GM12878 (cell line): ENCODE results near the gene TRIM68. TPM values are rescaled to one million over a fixed set of nuclear protein-coding genes. Genes with fewer than 3 reads are reported as not detected.

Source experiments
- ATAC-seq: fragments of 200-7000 bp; cut with Tn5 transposase; 3 replicates; pipeline ENCODE4 v1.9.1; 2020; ENCODE audit warnings: mild to moderate bottlenecking, moderate library complexity
- BruUV-seq: library from RNA; stranded (reverse); fragments of 400-500 nt; replicated peaks from 2 replicates; lab custom pipeline; 2021; lab: Mats Ljungman, UMichigan
- CTCF ChIA-PET: fragments of 300-600 bp; sonication (Branson Sonifier 250); formaldehyde crosslinking; extraction: SDS; loops from one replicate; lab custom pipeline; 2021; ENCODE audit warnings: inconsistent platforms; lab: Yijun Ruan, JAX
- POLR2A ChIA-PET: fragments of 350-600 bp; formaldehyde crosslinking; extraction: SDS; loops from one replicate; lab custom pipeline; 2021; ENCODE audit warnings: inconsistent platforms; lab: Charles Lee
- RAD21 ChIA-PET: fragments of 300-600 bp; sonication (Branson Sonifier 250); formaldehyde crosslinking; loops from one replicate; lab custom pipeline; 2023; ENCODE audit warnings: antibody characterized with exemption; ENCODE audit not compliant: unreplicated experiment; lab: Charles Lee
- SMC1A ChIA-PET: fragments of 300-600 bp; sonication (Branson Sonifier 250); formaldehyde crosslinking; loops from one replicate; lab custom pipeline; 2023; ENCODE audit not compliant: unreplicated experiment, uncharacterized antibody; lab: Charles Lee
- DNase-seq: peaks from one replicate; pipeline ENCODE4 v3.0.0-alpha.2; 2011; ENCODE audit warnings: low read depth, low spot score
- FAIRE-seq: peaks from 3 replicates; lab custom pipeline; 2011; peaks lifted over from hg19 to GRCh38; lab: Jason Lieb, UNC
- H2AFZ ChIP-seq: 2 replicates; pipeline ENCODE4 v1.6.0; 2011; ENCODE audit warnings: low read depth, low read length, control low read depth; ENCODE audit not compliant: control insufficient read depth
- H3K27ac ChIP-seq: 2 replicates; pipeline ENCODE4 v1.5.1; 2011; ENCODE audit warnings: control low read depth; ENCODE audit not compliant: control insufficient read depth, insufficient read depth
- H3K27me3 ChIP-seq, 2 experiments: replicated peaks in 1 of 2; 2 replicates each; pipeline versions ENCODE4 v1.6.0 to v1.6.1; 2011; ENCODE audit warnings: low read length in 1 of 2; ENCODE audit not compliant: control insufficient read depth in 2 of 2, insufficient read depth in 2 of 2
- H3K36me3 ChIP-seq, 2 experiments: 2 replicates each; pipeline ENCODE4 v1.5.1; 2011; ENCODE audit warnings: low read length in 1 of 2; ENCODE audit not compliant: control insufficient read depth in 2 of 2, insufficient read depth in 2 of 2
- H3K4me1 ChIP-seq: 2 replicates; pipeline ENCODE4 v1.6.1; 2011; ENCODE audit warnings: mild to moderate bottlenecking, low read length, moderate library complexity, mixed read lengths; ENCODE audit not compliant: control insufficient read depth, insufficient read depth
- H3K4me2 ChIP-seq: 2 replicates; pipeline ENCODE4 v1.6.0; 2011; ENCODE audit warnings: control low read depth; ENCODE audit not compliant: control insufficient read depth, insufficient read depth
- H3K4me3 ChIP-seq: fragments of 200-600 bp; sonication (generic); 2 replicates; pipeline ENCODE4 v1.5.1; 2016
- H3K79me2 ChIP-seq: 2 replicates; pipeline ENCODE4 v1.6.0; 2011; ENCODE audit warnings: low read length; ENCODE audit not compliant: control insufficient read depth, insufficient read depth
- H3K9ac ChIP-seq: 2 replicates; pipeline ENCODE4 v1.8.0; 2011; ENCODE audit warnings: low read length, control low read depth, mixed read lengths; ENCODE audit not compliant: control insufficient read depth, insufficient read depth
- H3K9me3 ChIP-seq: replicated peaks from 3 replicates; pipeline ENCODE4 v1.5.1; 2011; ENCODE audit warnings: mild to moderate bottlenecking, low read length; ENCODE audit not compliant: control insufficient read depth, insufficient read depth
- H4K20me1 ChIP-seq: 2 replicates; pipeline ENCODE4 v1.6.0; 2011; ENCODE audit not compliant: control insufficient read depth, insufficient read depth
- KDM1A ChIP-seq: fragments of 200-600 bp; sonication (generic); IDR thresholded peaks from 2 replicates; pipeline ENCODE4 v1.6.1; 2016; ENCODE audit warnings: borderline replicate concordance
- KLF5 ChIP-seq: fragments of 450-650 bp; IDR thresholded peaks from 2 replicates; pipeline ENCODE4 v1.6.1; 2014; ENCODE audit warnings: mild to moderate bottlenecking; ENCODE audit not compliant: partially characterized antibody
- POLR2A ChIP-seq: IDR thresholded peaks from 2 replicates; pipeline ENCODE4 v1.6.1; 2011; ENCODE audit warnings: low read depth, mild to moderate bottlenecking, low read length
- RELA ChIP-seq: fragments of 450-650 bp; IDR thresholded peaks from 2 replicates; pipeline ENCODE4 v1.8.0; 2014; ENCODE audit warnings: borderline replicate concordance; ENCODE audit not compliant: partially characterized antibody
- WRNIP1 ChIP-seq: IDR thresholded peaks from 2 replicates; pipeline ENCODE4 v1.6.1; 2011; ENCODE audit warnings: low read depth, low read length, improper control_type of control experiment, borderline replicate concordance
- ZNF24 ChIP-seq: fragments of 450-650 bp; IDR thresholded peaks from 2 replicates; pipeline ENCODE4 v1.6.1; 2017; ENCODE audit warnings: antibody characterized with exemption, mild to moderate bottlenecking
- WGBS: methylation state at CpG from one replicate; pipeline ENCODE4 v1.1.6; 2016; ENCODE audit warnings: low lambda C conversion rate; ENCODE audit not compliant: insufficient replicate concordance, insufficient coverage; ENCODE audit errors: missing lambda C conversion rate; 5-methylcytosine and 5-hydroxymethylcytosine counted together
- in situ Hi-C: fragments of 300-500 bp; cut with MboI; formaldehyde crosslinking; loops from 9 replicates; pipeline ENCODE4 v1.14.3; 2018; ENCODE audit warnings: mixed read lengths
- intact Hi-C: fragments of 100-400 bp; cut with micrococcal nuclease; formaldehyde crosslinking; loops from one replicate; pipeline ENCODE4 v1.14.2; 2022; ENCODE audit not compliant: unreplicated experiment
- polyA plus RNA-seq, 11 experiments: library from polyadenylated mRNA; depleted of rRNA in 4 of 11; unstranded in 6 of 11; stranded (reverse) in 5 of 11; fragments of >200 nt; fragmentation: Nextera tagmentation in 4 of 11; fragmentation: Illumina TruSeq in 1 of 11; extraction: Ambion mirVana in 4 of 11; extraction: Trizol in 1 of 11; gene quantifications; 1 replicate in 1 of 11; 2 replicates in 10 of 11; pipeline versions ENCODE4 v1.2.1 to v1.2.3, GENCODE V29; 2011 to 2016; ENCODE audit warnings: inconsistent platforms in 2 of 11, missing spikeins in 2 of 11, low read depth in 1 of 11
- total RNA-seq, 4 experiments: library from RNA; depleted of rRNA in 3 of 4; stranded (reverse); fragments of >200 nt in 3 of 4; fragmentation: Illumina TruSeq in 1 of 4; extraction: Trizol in 1 of 4; gene quantifications; 2 replicates each; pipeline versions ENCODE4 v1.2.1 to v1.2.3, GENCODE V29; 2013 to 2021
- TF ChIP-seq, protein P1 (sequence below): fragments of 450-650 bp; formaldehyde crosslinking; IDR thresholded peaks from 2 replicates; pipeline ENCODE4 v1.4.0; 2022; ENCODE audit warnings: mild to moderate bottlenecking, moderate library complexity
- TF ChIP-seq, protein P2 (sequence below): fragments of 450-650 bp; IDR thresholded peaks from 2 replicates; pipeline ENCODE4 v1.6.1; 2016; ENCODE audit warnings: mild to moderate bottlenecking, moderate library complexity, borderline replicate concordance
- TF ChIP-seq, protein P3 (sequence below): IDR thresholded peaks from 2 replicates; pipeline ENCODE4 v1.6.1; 2012; ENCODE audit warnings: mild to moderate bottlenecking, low read depth, low read length

The TRIM68 gene
- total and polyA plus RNA-seq, 10 of the 15 experiments (the other 5 are each of a cell fraction or from before 2014, with no cell fraction given) = 3.3 to 13.7 (median 8.3) TPM

DNA sequence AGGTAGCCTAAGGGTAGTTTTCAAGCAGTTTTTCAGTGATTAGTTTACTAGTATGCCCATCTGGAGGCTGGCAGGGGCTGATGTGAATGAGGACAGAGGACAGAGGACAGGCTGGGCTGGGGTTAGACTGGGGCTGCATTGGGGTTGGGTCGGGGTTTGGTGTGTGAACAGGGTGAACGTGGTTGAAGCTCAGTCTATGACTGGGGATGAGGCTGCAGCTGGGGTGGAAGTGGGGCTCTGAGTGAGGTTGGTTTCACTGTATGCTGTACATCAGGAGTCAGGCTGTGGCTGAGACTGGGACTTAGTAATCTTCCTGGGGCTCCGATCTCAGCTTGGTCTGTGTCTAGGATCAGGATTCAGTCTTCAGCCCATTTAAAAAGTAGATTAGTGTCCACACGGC, 36.2 kb upstream of the TRIM68 start:
- Histone ChIP-seq H3K36me3 (no peaks in the 10 kb centered on the region), H3K79me2 (no peaks in the 10 kb centered on the region), H3K27ac (no peak overlapping the region), H3K4me3 (no peak overlapping the region), H3K9ac (no peak overlapping the region), H3K4me1 (no peaks in the 10 kb centered on the region), H4K20me1 (no peaks in the 10 kb centered on the region), H2AFZ (no peak overlapping the region), H3K27me3 (no peaks in the 10 kb centered on the region; a peak in 1 of 4 replicates), H3K9me3 (no peaks in the 10 kb centered on the region), H3K4me2 (no peak overlapping the region)
- 32% methylated on average over 4 of the region's 4 CpGs for WGBS
- POLR2A ChIA-PET = no interaction called here
- DNase-seq = no peak
- no peak for TF ChIP-seq ZNF24
- TF ChIP-seq POLR2A = no peak
- TF ChIP-seq, protein P1, sequence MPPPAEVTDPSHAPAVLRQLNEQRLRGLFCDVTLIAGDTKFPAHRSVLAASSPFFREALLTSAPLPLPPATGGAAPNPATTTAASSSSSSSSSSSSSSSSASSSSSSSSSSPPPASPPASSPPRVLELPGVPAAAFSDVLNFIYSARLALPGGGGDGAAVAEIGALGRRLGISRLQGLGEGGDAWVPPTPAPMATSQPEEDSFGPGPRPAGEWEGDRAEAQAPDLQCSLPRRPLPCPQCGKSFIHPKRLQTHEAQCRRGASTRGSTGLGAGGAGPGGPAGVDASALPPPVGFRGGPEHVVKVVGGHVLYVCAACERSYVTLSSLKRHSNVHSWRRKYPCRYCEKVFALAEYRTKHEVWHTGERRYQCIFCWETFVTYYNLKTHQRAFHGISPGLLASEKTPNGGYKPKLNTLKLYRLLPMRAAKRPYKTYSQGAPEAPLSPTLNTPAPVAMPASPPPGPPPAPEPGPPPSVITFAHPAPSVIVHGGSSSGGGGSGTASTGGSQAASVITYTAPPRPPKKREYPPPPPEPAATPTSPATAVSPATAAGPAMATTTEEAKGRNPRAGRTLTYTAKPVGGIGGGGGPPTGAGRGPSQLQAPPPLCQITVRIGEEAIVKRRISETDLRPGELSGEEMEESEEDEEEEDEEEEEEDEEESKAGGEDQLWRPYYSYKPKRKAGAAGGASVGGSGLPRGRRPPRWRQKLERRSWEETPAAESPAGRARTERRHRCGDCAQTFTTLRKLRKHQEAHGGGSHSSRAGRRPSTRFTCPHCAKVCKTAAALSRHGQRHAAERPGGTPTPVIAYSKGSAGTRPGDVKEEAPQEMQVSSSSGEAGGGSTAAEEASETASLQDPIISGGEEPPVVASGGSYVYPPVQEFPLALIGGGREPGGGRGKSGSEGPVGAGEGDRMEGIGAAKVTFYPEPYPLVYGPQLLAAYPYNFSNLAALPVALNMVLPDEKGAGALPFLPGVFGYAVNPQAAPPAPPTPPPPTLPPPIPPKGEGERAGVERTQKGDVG = no peak
- TF ChIP-seq, protein P2, sequence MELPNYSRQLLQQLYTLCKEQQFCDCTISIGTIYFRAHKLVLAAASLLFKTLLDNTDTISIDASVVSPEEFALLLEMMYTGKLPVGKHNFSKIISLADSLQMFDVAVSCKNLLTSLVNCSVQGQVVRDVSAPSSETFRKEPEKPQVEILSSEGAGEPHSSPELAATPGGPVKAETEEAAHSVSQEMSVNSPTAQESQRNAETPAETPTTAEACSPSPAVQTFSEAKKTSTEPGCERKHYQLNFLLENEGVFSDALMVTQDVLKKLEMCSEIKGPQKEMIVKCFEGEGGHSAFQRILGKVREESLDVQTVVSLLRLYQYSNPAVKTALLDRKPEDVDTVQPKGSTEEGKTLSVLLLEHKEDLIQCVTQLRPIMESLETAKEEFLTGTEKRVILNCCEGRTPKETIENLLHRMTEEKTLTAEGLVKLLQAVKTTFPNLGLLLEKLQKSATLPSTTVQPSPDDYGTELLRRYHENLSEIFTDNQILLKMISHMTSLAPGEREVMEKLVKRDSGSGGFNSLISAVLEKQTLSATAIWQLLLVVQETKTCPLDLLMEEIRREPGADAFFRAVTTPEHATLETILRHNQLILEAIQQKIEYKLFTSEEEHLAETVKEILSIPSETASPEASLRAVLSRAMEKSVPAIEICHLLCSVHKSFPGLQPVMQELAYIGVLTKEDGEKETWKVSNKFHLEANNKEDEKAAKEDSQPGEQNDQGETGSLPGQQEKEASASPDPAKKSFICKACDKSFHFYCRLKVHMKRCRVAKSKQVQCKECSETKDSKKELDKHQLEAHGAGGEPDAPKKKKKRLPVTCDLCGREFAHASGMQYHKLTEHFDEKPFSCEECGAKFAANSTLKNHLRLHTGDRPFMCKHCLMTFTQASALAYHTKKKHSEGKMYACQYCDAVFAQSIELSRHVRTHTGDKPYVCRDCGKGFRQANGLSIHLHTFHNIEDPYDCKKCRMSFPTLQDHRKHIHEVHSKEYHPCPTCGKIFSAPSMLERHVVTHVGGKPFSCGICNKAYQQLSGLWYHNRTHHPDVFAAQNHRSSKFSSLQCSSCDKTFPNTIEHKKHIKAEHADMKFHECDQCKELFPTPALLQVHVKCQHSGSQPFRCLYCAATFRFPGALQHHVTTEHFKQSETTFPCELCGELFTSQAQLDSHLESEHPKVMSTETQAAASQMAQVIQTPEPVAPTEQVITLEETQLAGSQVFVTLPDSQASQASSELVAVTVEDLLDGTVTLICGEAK = no peak
- TF ChIP-seq RELA = no peak
- TF ChIP-seq, protein P3, sequence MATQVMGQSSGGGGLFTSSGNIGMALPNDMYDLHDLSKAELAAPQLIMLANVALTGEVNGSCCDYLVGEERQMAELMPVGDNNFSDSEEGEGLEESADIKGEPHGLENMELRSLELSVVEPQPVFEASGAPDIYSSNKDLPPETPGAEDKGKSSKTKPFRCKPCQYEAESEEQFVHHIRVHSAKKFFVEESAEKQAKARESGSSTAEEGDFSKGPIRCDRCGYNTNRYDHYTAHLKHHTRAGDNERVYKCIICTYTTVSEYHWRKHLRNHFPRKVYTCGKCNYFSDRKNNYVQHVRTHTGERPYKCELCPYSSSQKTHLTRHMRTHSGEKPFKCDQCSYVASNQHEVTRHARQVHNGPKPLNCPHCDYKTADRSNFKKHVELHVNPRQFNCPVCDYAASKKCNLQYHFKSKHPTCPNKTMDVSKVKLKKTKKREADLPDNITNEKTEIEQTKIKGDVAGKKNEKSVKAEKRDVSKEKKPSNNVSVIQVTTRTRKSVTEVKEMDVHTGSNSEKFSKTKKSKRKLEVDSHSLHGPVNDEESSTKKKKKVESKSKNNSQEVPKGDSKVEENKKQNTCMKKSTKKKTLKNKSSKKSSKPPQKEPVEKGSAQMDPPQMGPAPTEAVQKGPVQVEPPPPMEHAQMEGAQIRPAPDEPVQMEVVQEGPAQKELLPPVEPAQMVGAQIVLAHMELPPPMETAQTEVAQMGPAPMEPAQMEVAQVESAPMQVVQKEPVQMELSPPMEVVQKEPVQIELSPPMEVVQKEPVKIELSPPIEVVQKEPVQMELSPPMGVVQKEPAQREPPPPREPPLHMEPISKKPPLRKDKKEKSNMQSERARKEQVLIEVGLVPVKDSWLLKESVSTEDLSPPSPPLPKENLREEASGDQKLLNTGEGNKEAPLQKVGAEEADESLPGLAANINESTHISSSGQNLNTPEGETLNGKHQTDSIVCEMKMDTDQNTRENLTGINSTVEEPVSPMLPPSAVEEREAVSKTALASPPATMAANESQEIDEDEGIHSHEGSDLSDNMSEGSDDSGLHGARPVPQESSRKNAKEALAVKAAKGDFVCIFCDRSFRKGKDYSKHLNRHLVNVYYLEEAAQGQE = no peak
- no peak for TF ChIP-seq WRNIP1
- no peak for TF ChIP-seq KDM1A
- no peak for TF ChIP-seq KLF5
- no peak for ATAC-seq
- intact Hi-C loops (no loop called here), in situ Hi-C loops (no loop called here)
- FAIRE-seq = no peak
- BruUV-seq = no TSS peak
- CTCF ChIA-PET = interaction anchor here (1.0 kb wide), 1 partner anchor 8 kb away, joined by 4 read pairs; no protein-coding TSS in a partner anchor
- SMC1A ChIA-PET = no interaction called here
- RAD21 ChIA-PET = interaction anchor here (0.7 kb wide), 1 partner anchor 720 kb away, joined by 3 read pairs; no protein-coding TSS in a partner anchor
